CD4-positive, alpha-beta T cell treated with Interleukin-2 at 100 ng/mL for 4 hours (primary cell): ENCODE results near the gene ANTXRL.
"Not testable (repeated sequence)": the region's sequence is repeated elsewhere in the genome, so short reads cannot be mapped to it uniquely, and the experiment has no call there.

ENCODE experiments used
- DNase-seq: peaks from one replicate; pipeline ENCODE4 v3.0.0-alpha.2; 2020; ENCODE audit warnings: low spot score

ANTXRL gene

GRCh38 chr10:46308666-46309450 is 22.1 kb downstream of the ANTXRL start:
- no peak for DNase-seq

GRCh38 chr10:46309511-46310142 is 22.8 kb downstream of the ANTXRL start:
- DNase-seq, result no peak

DNA sequence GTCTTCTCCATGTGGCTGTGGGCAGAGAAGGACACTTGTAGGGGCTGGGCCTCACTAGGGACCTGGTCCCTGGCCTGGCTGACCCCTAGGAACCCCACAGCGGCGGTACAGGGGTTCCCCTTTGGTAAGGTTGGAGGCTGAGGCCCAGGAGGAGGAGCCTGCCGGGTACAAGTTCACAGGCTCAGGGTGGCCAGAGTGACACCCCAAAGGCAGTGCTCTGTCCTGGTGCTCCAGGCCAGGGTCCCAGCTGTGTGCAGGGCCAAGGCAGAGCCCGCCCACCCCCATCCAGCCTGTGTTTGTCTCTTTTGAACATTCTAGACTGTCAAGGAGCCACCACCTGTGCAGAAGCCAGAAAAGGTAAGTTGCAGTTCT is 23.3 kb downstream of the ANTXRL start:
- no peak for DNase-seq

DNA sequence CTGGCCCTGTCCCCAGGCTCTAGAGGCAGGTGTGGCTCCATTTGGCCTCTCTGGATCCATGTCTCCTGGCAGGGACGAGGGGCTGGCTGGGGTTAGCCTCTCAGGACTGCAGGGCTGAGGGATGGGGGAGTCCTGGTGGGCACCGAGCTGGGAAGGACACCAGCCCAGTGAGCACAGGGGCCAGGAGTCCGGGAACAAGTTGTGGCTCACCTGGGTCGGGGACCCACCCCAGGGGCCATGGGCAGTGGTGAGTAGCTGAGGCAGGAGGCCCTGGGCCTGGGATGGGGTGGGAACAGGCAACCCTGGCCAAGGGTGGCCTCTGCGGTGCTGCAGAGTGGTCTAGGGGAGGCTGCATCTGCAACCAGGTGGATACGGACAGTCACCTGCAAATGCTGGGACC is 24.1 kb downstream of the ANTXRL start:
- no peak for DNase-seq

- no peak for DNase-seq
Measured at GRCh38 chr10:46311501-46311951, 24.7 kb downstream of the ANTXRL start.

DNA sequence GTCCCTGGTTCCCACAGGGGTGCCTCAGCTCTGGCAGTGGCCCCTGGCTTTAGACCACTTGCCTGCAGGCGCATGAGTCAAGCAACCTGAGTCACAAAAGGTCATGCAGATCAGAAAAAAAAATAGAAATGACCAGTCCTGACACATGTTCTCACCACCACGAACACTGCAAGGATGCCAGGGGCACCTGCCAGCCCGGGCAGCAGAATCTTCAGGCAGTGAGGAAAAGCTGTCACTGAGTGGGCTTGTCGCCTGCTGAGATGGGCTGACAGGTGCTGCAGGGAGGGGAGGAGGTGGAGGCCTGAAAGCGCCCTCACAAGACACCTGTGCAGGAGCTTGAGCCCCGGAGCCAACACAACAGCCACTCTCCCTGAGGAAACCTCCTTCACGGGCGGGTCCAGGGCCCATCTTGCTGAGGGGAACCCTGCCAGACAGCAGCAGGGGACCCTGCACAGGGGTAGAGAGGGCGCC is 25.2 kb downstream of the ANTXRL start:
- DNase-seq, result not testable (repeated sequence)

GRCh38 chr10:46312953-46313352 is 26.2 kb downstream of the ANTXRL start:
- DNase-seq, result no peak

- no peak for DNase-seq
Measured at GRCh38 chr10:46314071-46314470, 27.3 kb downstream of the ANTXRL start.

GRCh38 chr10:46315071-46315860 is 28.5 kb downstream of the ANTXRL start:
- DNase-seq, result not testable (repeated sequence)

GRCh38 chr10:46317370-46317769 is 30.6 kb downstream of the ANTXRL start:
- DNase-seq, result no peak

- DNase-seq, result no peak
Measured at GRCh38 chr10:46317889-46318288, 31.1 kb downstream of the ANTXRL start.

DNA sequence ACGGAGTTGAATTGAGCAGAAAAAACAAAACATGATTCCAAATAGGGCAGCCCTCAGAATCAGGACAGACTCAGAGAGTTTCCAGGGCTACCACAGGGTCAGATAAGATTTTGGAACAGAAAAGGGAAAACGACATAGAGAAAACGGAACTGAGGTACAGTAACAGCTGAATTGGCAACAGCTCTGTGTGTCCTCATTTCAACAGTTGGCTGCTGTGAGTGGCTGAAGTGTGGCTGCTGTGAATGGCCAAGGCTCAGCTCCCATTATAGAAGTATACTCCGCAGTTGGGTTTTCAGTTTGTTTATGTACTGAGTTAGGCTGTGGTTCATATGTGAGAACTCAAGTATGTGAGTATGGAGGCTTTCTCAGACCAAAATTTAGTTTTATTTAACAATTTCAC is 32.0 kb downstream of the ANTXRL start:
- DNase-seq, result no peak

- DNase-seq, result no peak
Measured at GRCh38 chr10:46319389-46319788, 32.6 kb downstream of the ANTXRL start.

GRCh38 chr10:46321770-46322169 is 35.0 kb downstream of the ANTXRL start:
- DNase-seq, result no peak

DNA sequence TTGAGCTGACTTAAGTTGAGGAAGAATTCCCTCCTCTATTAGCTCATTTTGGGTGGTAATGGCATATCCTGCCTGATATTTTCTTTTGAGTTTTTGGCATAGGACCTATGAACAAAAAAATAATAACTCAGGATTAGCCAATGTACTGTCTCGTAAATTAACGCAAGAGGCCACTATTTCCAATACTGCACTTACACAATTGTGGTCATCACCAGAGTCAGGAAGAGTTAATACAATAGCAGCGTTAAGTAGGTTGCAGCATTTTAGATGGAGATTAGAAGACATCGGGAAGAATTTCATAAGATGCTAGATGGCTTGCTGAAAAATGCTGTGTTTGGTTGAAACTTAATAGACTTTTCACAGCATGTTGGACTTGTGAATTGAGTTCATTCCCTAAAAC is 36.4 kb downstream of the ANTXRL start:
- no peak for DNase-seq

DNA sequence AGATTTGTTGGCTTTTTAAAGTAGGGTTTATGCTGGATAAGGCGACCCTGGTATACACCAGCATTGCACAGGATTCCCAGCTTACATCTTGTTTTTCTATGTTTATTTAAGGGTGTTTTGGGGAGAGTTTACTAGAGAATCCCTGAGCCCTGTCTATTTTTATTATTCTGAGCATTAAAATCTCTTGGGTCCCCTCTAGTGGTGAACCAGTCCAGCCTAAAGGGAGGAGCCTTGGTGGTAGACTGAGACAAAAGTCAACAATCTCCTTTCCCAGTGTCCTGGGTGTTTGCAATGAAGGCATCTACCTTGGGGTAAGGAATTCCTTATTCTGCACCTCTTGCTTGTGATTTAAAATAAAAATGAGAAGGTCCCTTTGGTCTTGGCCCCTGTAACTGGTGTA is 38.2 kb downstream of the ANTXRL start:
- DNase-seq, result no peak

- DNase-seq, result no peak
Measured at GRCh38 chr10:46326066-46326465, 39.3 kb downstream of the ANTXRL start.

DNA sequence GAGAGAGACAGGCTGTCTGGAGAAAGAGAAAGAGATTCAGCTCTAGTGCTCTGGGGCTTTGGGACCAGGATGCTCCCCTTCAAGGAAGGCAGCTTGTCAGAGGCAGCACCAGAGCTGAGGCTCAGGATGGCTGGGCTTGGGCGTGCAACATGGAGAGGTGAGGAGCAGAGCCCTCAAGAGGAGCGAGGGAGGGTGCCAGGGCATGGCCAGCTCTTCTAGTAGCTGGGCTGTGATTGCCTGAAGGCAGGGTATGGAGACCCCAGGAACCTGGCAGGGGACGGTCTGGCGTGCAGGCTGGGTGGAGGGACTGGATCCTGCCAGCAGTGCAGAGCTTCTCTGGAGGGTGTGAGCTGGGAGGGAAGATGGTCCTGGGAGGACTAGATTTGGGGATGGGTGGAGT is 40.2 kb downstream of the ANTXRL start:
- no peak for DNase-seq

DNA sequence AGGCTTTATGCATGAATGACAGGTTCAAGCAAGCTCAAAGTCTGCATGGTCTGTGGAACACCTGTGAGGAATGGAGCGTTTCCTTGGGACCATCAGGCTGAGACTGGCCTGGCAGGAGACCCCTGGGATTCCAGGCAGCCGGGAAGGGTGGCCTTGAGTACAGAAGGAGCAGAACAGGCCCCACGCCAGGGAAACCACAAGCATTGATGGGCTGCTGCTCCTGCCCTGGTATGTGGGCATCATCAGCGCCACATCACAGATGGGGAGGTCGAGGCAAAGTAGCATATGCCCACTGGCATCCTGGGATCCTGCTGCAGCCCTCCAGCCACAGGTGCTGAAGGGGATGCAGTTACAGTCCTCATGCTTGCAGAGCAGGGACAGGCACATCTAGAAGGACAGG is 40.9 kb downstream of the ANTXRL start:
- DNase-seq, result no peak

DNA sequence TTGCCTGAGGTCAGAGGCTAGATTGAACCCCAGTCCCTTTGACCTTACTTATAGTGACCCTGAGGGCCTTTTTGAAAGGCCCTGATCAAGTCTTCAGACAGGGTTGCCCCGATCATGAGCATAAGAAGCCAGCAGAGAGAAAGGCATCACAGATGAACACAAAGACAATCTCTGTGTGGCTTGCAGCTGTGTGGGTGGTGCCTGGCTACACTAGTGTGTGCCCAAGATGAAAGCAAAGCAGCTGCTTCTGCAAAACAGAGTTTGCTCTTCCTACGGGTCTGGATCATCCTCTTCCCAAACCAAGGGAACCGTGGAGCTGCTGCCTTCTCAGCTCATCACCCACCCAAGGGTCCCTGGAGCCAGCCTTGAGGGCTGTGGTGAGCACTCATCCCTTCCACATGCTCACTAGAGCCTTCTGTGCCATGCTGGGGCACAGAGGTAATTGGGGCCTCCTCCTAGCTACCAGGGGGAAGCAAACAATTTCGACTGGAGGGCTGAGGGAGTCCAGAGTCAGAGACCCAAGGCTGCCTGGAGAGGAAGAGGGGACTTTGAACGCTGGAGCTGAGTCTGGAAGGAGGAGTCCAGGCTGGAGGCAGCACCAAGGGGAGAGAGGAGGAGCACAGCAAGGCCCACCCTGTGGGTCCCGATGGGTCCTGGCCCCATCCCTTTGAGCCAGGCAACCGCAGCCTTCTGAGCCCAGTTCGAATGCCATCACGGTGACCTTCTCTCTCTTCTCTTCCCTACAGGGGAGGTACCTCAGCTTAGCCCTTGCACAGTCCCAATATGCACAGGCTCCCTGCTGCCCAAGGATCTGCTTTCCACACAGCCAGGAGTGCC is 42.3 kb downstream of the ANTXRL start:
- DNase-seq, result no peak

- DNase-seq, result no peak
Measured at GRCh38 chr10:46329690-46330016, 42.9 kb downstream of the ANTXRL start.

GRCh38 chr10:46330894-46331293 is 44.1 kb downstream of the ANTXRL start:
- no peak for DNase-seq
